ENCODE measurements around the gene FIGNL1. TPM values are rescaled to one million over a fixed set of nuclear protein-coding genes. Genes with fewer than 3 reads are reported as not detected.

FIGNL1 gene
- total RNA-seq, 1 donor from 2014 or later = 12.4 TPM

GRCh38 chr7:50475340-50475739 lies 25.2 kb upstream of the FIGNL1 start:
- DNase-seq (ENCODE audit: low read depth) (no peak), FAIRE-seq (no peak)
- no peak for TF ChIP-seq CTCF (IDR thresholded peaks at IDR 0.05; ENCODE audit: insufficient read depth, low read length, severe bottlenecking)
- Histone ChIP-seq H3K4me3 (ENCODE audit: low read depth, low read length) (no peak overlapping the region), H3K36me3 (ENCODE audit: control insufficient read depth, insufficient read depth, low read length) (no peaks in the 10 kb centered on the region), H3K27me3 (ENCODE audit: control insufficient read depth, insufficient read depth, low read length) (peaks cover 2% of the 10 kb centered on the region)

GRCh38 chr7:50474382-50475160 lies 24.4 kb upstream of the FIGNL1 start:
- no peak for TF ChIP-seq CTCF (IDR thresholded peaks at IDR 0.05; ENCODE audit: insufficient read depth, low read length, severe bottlenecking)
- Histone ChIP-seq H3K27me3 (ENCODE audit: control insufficient read depth, insufficient read depth, low read length) (peaks cover 2% of the 10 kb centered on the region), H3K36me3 (ENCODE audit: control insufficient read depth, insufficient read depth, low read length) (no peaks in the 10 kb centered on the region), H3K4me3 (ENCODE audit: low read depth, low read length) (no peak overlapping the region)
- DNase-seq (ENCODE audit: low read depth) (no peak), FAIRE-seq (no peak)

GRCh38 chr7:50473531-50473930 lies 23.4 kb upstream of the FIGNL1 start:
- TF ChIP-seq CTCF (IDR thresholded peaks at IDR 0.05; ENCODE audit: insufficient read depth, low read length, severe bottlenecking) = no peak
- no peak for DNase-seq (ENCODE audit: low read depth)
- no peak overlapping the region for H3K4me3 ChIP-seq (ENCODE audit: low read depth, low read length)
- H3K27me3 ChIP-seq (ENCODE audit: control insufficient read depth, insufficient read depth, low read length) = peaks cover 2% of the 10 kb centered on the region
- H3K36me3 ChIP-seq (ENCODE audit: control insufficient read depth, insufficient read depth, low read length) = no peaks in the 10 kb centered on the region
- FAIRE-seq = no peak

- H3K27me3 ChIP-seq (ENCODE audit: control insufficient read depth, insufficient read depth, low read length) = peaks cover 2% of the 10 kb centered on the region
- no peak for TF ChIP-seq CTCF (IDR thresholded peaks at IDR 0.05; ENCODE audit: insufficient read depth, low read length, severe bottlenecking)
- no peak for FAIRE-seq
- H3K4me3 ChIP-seq (ENCODE audit: low read depth, low read length) = no peak overlapping the region
- no peak for DNase-seq (ENCODE audit: low read depth)
- H3K36me3 ChIP-seq (ENCODE audit: control insufficient read depth, insufficient read depth, low read length) = no peaks in the 10 kb centered on the region
Measured at GRCh38 chr7:50472427-50472826, 22.3 kb upstream of the FIGNL1 start.

- no peak for DNase-seq (ENCODE audit: low read depth)
- no peak overlapping the region for H3K4me3 ChIP-seq (ENCODE audit: low read depth, low read length)
- peaks cover 2% of the 10 kb centered on the region for H3K27me3 ChIP-seq (ENCODE audit: control insufficient read depth, insufficient read depth, low read length)
- no peaks in the 10 kb centered on the region for H3K36me3 ChIP-seq (ENCODE audit: control insufficient read depth, insufficient read depth, low read length)
- no peak for FAIRE-seq
- no peak for TF ChIP-seq CTCF (IDR thresholded peaks at IDR 0.05; ENCODE audit: insufficient read depth, low read length, severe bottlenecking)
Measured at GRCh38 chr7:50471970-50472369, 21.8 kb upstream of the FIGNL1 start.

All from bronchial epithelial cell (primary cell).